ENCODE data around the gene DCDC2B. TPM values are rescaled to one million over a fixed set of nuclear protein-coding genes. Genes with fewer than 3 reads are reported as not detected.

DCDC2B gene
- polyA plus RNA-seq, 2 of the 4 experiments (the other 2 are of a cell fraction): not detected

- no peak for FAIRE-seq
- TF ChIP-seq HES2 (IDR thresholded peaks at IDR 0.05) (no peak), TFCP2L1 (CRISPR knock-in tag; IDR thresholded peaks at IDR 0.05) (no peak), EP300 (IDR thresholded peaks at IDR 0.05) (no peak)
- DNase-seq (ENCODE audit: low read depth in 1 of 2, low spot score in 1 of 2): no peak
- Histone ChIP-seq H3K27ac (peak overlapping the region in 1 of 2 experiments; percentile 77; a peak in 2 of 6 replicates), H3K4me2 (peak overlapping the region; percentile 63), H3K4me1 (0 out of 3 replicates have a peak, but pooled peaks cover 5% of the 10 kb centered on the region), H3K9me3 (no peaks in the 10 kb centered on the region), H3K4me3 (no peak overlapping the region)
- no CpG with 5 or more reads among the region's 6 CpGs for WGBS (ENCODE audit: missing lambda C conversion rate)
- ChIA-PET CTCF (interaction anchor here (2.4 to 3.1 kb wide), 2 partner anchors 10 to 16 kb away, joined by 7 to 14 read pairs; no protein-coding TSS in a partner anchor), POLR2A (interaction anchor here (1.1 to 2.6 kb wide), 3 partner anchors 20 to 137 kb away, joined by 3 to 16 read pairs (median 5); partner anchors contain the start of genes MARCKSL1, TMEM39B and TXLNA)
- ATAC-seq: peak; percentile 2 to 10; a peak in 2 of 6 replicates
Observed at GRCh38 chr1:32199717-32200072, 9.2 kb upstream of the DCDC2B start.

GRCh38 chr1:32200226-32201010 is 8.5 kb upstream of the DCDC2B start, which contains the start of gene CCDC28B:
CCDC28B (plus strand) TSS chr1:32200595; CDS start chr1:32201936, 1,341 bp downstream.
- no peak for FAIRE-seq
- H3K4me3 ChIP-seq: peak within 1 kb of the TSS; percentile 35
- H3K27ac ChIP-seq: peak within 1 kb of the TSS; percentile 15 to 77; a peak in 5 of 6 replicates
- ATAC-seq: peak; percentile 48 to 53
- peak in 1 of 2 experiments; percentile 49 for DNase-seq (ENCODE audit: low read depth in 1 of 2, low spot score in 1 of 2)
- CTCF ChIA-PET: interaction anchor here (1.2 to 3.1 kb wide), 4 partner anchors 9 to 48 kb away, joined by 3 to 14 read pairs (median 6); no protein-coding TSS in a partner anchor
- POLR2A ChIA-PET: interaction anchor here (1.1 to 2.6 kb wide), 3 partner anchors 21 to 136 kb away, joined by 3 to 16 read pairs (median 5); partner anchors contain the start of genes MARCKSL1, TMEM39B and TXLNA
- TF ChIP-seq HEYL (CRISPR knock-in tag; IDR thresholded peaks at IDR 0.05) (no peak), NR3C1 (IDR thresholded peaks at IDR 0.05) (no peak), MAFK (IDR thresholded peaks at IDR 0.05; ENCODE audit: partially characterized antibody) (no peak), E2F6 (IDR thresholded peaks at IDR 0.05; ENCODE audit: borderline replicate concordance, low read depth) (peak; percentile 82; the same call in 1 of the 2 replicates), MAX (IDR thresholded peaks at IDR 0.05) (peak; percentile 83), HMGXB4 (CRISPR knock-in tag; IDR thresholded peaks at IDR 0.05; ENCODE audit: borderline replicate concordance) (no peak), CTCF (IDR thresholded peaks at IDR 0.05) (no peak), SREBF2 (IDR thresholded peaks at IDR 0.05) (no peak), ATOH8 (CRISPR knock-in tag; IDR thresholded peaks at IDR 0.05; ENCODE audit: low read depth) (peak; percentile 67; the same call in 1 of the 2 replicates), POLR2A (IDR thresholded peaks at IDR 0.05; ENCODE audit: low read length) (no peak)
- peak within 1 kb of the TSS; percentile 63 for H3K4me2 ChIP-seq
- 12% methylated on average over 13 of the region's 34 CpGs for WGBS (ENCODE audit: missing lambda C conversion rate)
- no peaks in the 10 kb centered on the region for H3K9me3 ChIP-seq
- H3K4me1 ChIP-seq: 0 out of 3 replicates have a peak, but pooled peaks cover 5% of the 10 kb centered on the region
